Measurements from ENCODE around the gene NBEA.

Gene NBEA

DNA sequence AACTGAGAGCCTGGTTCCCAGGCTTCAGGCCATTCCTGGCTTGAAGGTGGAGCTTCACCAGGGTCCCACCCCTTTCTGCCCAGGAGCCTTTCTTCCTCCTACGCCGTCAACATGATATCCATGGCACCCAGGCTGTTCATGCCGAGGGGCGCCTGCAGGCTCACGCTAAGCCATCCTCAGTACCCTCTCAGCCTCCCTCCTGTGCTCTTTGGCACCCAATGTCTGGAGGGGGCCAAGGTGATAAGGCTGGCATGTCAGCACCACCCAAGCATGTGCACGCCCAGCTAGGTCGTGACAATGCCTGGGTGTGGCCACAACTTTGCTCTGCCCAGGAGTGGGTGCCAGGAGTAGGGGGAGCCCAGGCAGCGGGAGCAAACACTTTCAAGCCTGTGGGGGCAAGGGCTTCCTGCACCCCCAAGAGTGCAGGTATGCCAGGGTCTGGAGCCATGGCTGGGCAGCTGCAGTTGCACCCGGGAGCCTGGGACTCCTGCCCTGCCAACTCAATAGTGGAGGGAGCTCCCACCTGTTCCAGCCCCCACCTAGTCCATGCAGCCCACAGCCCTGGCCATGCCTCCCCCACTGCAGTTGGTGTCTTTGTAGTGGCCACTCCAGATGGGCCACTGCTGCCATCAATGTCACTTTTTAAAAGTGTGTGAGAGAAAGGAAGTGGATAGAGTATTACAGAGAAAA is 314.5 kb downstream of the NBEA start:
- TF ChIP-seq, protein P1, sequence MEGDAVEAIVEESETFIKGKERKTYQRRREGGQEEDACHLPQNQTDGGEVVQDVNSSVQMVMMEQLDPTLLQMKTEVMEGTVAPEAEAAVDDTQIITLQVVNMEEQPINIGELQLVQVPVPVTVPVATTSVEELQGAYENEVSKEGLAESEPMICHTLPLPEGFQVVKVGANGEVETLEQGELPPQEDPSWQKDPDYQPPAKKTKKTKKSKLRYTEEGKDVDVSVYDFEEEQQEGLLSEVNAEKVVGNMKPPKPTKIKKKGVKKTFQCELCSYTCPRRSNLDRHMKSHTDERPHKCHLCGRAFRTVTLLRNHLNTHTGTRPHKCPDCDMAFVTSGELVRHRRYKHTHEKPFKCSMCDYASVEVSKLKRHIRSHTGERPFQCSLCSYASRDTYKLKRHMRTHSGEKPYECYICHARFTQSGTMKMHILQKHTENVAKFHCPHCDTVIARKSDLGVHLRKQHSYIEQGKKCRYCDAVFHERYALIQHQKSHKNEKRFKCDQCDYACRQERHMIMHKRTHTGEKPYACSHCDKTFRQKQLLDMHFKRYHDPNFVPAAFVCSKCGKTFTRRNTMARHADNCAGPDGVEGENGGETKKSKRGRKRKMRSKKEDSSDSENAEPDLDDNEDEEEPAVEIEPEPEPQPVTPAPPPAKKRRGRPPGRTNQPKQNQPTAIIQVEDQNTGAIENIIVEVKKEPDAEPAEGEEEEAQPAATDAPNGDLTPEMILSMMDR (IDR thresholded peaks at IDR 0.05; ENCODE audit: control extremely low read depth, extremely low read depth, low read depth, missing control alignments), result no peak
- DNase-seq (ENCODE audit: extremely low spot score), result no peak
- ChIA-PET CTCF (interaction anchor here (0.8 kb wide), 1 partner anchor 10 kb away, joined by 4 read pairs; no protein-coding TSS in a partner anchor), POLR2A (no interaction called here)

DNA sequence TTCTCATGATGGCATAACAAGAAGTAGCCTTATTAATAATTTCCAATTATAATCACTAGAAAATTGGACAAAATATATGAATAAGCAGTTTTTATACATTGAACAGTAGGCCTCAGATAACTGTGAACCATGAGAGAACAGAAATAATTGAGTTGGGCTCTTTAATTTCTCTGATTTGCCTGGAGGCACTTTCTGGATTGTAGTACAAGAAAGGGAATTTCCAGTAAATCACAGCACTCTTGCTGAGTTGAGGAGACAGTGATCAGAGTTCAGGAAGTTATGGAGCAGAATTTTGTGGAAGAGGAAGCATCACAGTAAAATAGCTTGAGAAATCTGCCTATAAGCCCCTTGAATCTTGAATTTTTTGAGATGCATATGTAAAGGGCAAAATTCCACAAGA is 318.2 kb downstream of the NBEA start:
- TF ChIP-seq, protein P1 (IDR thresholded peaks at IDR 0.05; ENCODE audit: control extremely low read depth, extremely low read depth, low read depth, missing control alignments), result no peak
- POLR2A ChIA-PET, result no interaction called here
- CTCF ChIA-PET, result no interaction called here
- no peak for DNase-seq (ENCODE audit: extremely low spot score)

DNA sequence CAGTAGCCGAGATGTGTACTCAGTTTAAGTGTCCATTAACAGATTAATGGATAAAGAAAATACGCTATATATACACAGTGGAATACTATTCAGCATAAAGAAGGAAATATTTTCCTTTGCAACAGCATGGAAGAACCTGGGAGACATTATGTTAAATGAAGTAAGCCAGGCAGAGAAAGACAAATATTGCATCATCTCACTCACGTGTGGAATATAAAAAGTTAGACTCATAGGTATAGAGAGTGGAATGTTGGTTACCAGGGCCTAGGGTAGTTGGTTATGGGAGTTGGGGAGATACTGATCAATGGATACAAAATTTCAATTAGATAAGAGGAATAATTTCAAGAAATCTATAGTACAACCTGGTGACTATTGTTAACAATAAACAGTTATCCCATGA is 324.3 kb downstream of the NBEA start:
- TF ChIP-seq, protein P1 (IDR thresholded peaks at IDR 0.05; ENCODE audit: control extremely low read depth, extremely low read depth, low read depth, missing control alignments), result no peak
- ChIA-PET POLR2A (no interaction called here), CTCF (no interaction called here)
- no peak for DNase-seq (ENCODE audit: extremely low spot score)

DNA sequence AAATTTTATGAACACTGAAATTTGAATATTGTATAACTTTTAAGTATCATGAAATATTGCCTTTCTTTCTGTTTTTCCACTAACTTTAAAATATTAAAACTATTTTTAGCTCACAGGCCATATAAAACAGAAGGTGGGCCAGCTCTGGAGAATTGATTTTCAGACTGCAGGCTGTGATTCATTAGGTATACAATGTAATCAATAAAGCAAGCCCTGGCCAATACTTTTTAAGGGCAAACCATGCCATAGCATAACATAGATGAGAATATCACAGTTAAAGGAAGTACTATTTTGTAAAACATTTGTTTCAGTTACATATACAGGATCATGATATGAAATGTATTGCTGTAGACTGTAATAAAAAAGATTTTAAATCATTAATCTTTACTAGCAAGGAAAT is 336.8 kb downstream of the NBEA start:
- DNase-seq (ENCODE audit: extremely low spot score), result no peak
- TF ChIP-seq, protein P1 (IDR thresholded peaks at IDR 0.05; ENCODE audit: control extremely low read depth, extremely low read depth, low read depth, missing control alignments), result no peak
- ChIA-PET POLR2A (no interaction called here), CTCF (interaction anchor here (1.0 kb wide), 1 partner anchor 8 kb away, joined by 3 read pairs; no protein-coding TSS in a partner anchor)

DNA sequence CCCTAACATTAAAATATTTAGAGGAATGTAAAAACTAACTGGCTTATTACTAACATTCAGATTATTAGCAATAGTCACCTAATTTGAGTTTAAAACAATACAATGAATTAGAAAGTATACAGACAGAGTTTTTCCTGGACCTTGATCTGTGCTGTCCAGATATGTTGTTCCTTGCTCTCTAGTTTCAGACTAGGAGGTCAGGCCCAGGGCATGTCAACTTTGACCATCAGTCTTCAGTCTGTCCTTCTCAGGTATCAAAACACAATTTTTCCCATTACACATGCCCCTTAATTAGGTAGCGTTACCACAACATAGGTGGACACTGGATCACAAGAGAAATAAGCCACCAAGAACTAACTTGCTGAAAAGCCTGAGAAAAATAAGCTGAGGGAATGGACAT is 337.4 kb downstream of the NBEA start:
- POLR2A ChIA-PET, result no interaction called here
- TF ChIP-seq, protein P1 (IDR thresholded peaks at IDR 0.05; ENCODE audit: control extremely low read depth, extremely low read depth, low read depth, missing control alignments), result no peak
- no peak for DNase-seq (ENCODE audit: extremely low spot score)
- CTCF ChIA-PET, result interaction anchor here (0.8 to 1.2 kb wide), 4 partner anchors 7 to 17 kb away, joined by 3 to 5 read pairs (median 3); no protein-coding TSS in a partner anchor

DNA sequence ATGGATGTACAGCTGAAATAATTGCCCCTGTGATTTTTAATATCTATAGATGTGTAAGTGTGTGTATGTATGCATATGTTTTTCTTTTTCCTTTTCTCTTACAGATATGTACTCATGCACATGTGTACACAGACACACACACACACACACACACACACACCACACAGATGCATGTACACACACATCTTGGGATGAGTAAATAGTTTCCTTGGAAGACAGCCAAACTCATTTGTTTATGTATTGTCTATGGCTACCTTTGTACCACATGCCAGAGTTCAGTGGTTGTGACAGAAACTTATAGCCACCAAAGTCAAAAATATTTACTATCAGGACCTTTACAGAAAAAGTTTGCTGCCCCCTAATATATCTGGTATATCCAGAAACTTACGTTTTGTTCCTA is 341.8 kb downstream of the NBEA start:
- ChIA-PET CTCF (no interaction called here), POLR2A (no interaction called here)
- no peak for DNase-seq (ENCODE audit: extremely low spot score)
- TF ChIP-seq, protein P1 (IDR thresholded peaks at IDR 0.05; ENCODE audit: control extremely low read depth, extremely low read depth, low read depth, missing control alignments), result no peak

Measured in GM10248 (cell line).